Ectodermal cell (in vitro differentiated cells): ENCODE measurements around the gene SRF.

ENCODE experiments used
- H3K27ac ChIP-seq: 2 replicates; pipeline ENCODE4 v1.7.0; 2013; ENCODE audit warnings: mild to moderate bottlenecking, low read depth, low read length; ENCODE audit not compliant: insufficient read depth, poor library complexity, severe bottlenecking
- H3K27me3 ChIP-seq: 2 replicates; pipeline ENCODE4 v1.7.0; 2013; ENCODE audit warnings: mild to moderate bottlenecking, low read length; ENCODE audit not compliant: insufficient read depth, control insufficient read depth, poor library complexity, severe bottlenecking
- H3K36me3 ChIP-seq: one replicate; pipeline ENCODE4 v1.7.0; 2013; ENCODE audit warnings: low read length; ENCODE audit not compliant: control insufficient read depth, insufficient read depth
- H3K4me1 ChIP-seq: one replicate; pipeline ENCODE4 v1.7.0; 2013; ENCODE audit warnings: low read length; ENCODE audit not compliant: control insufficient read depth, insufficient read depth
- H3K4me3 ChIP-seq: 2 replicates; pipeline ENCODE4 v1.7.0; 2013; ENCODE audit warnings: low read depth, low read length, control low read depth; ENCODE audit not compliant: insufficient read depth
- H3K9me3 ChIP-seq: 2 replicates; pipeline ENCODE4 v1.7.0; 2013; ENCODE audit warnings: mild to moderate bottlenecking, low read length, moderate library complexity; ENCODE audit not compliant: control insufficient read depth
- WGBS, 2 experiments: methylation state at CpG; one replicate each; pipeline ENCODE4 v1.1.7; 2013; ENCODE audit warnings: missing lambda C conversion rate in 2 of 2; 5-methylcytosine and 5-hydroxymethylcytosine counted together

The SRF gene

GRCh38 chr6:43181942-43182860 is 11.1 kb downstream of the SRF start, which contains the start of gene CUL9:
Gene CUL9 (plus strand): TSS chr6:43182196. CDS start chr6:43184311, 2,115 bp downstream.
- Histone ChIP-seq H3K4me3 (peak within 1 kb of the TSS; percentile 72), H3K27me3 (no peaks in the 10 kb centered on the region), H3K36me3 (peaks cover 30% of the 10 kb centered on the region), H3K4me1 (peaks cover 6% of the 10 kb centered on the region), H3K27ac (peak within 1 kb of the TSS; percentile 55), H3K9me3 (no peaks in the 10 kb centered on the region)
- WGBS, 2 experiments, result 3 to 4% methylated on average over 51 of the region's 51 CpGs

GRCh38 chr6:43183441-43183840 is 12.4 kb downstream of the SRF start:
- peaks cover 31% of the 10 kb centered on the region for H3K36me3 ChIP-seq
- no peak overlapping the region for H3K4me3 ChIP-seq
- H3K27me3 ChIP-seq, result no peaks in the 10 kb centered on the region
- peaks cover 6% of the 10 kb centered on the region for H3K4me1 ChIP-seq
- no peak overlapping the region for H3K27ac ChIP-seq
- H3K9me3 ChIP-seq, result no peaks in the 10 kb centered on the region
- WGBS, 2 experiments, result 92 to 94% methylated on average over 4 of the region's 4 CpGs

GRCh38 chr6:43184268-43184985 is 13.4 kb downstream of the SRF start:
- no peak overlapping the region for H3K27ac ChIP-seq
- no peaks in the 10 kb centered on the region for H3K9me3 ChIP-seq
- H3K36me3 ChIP-seq, result peaks cover 21% of the 10 kb centered on the region
- peaks cover 6% of the 10 kb centered on the region for H3K4me1 ChIP-seq
- no peaks in the 10 kb centered on the region for H3K27me3 ChIP-seq
- no peak overlapping the region for H3K4me3 ChIP-seq
- 94 to 95% methylated on average over 21 of the region's 21 CpGs for WGBS, 2 experiments

- no peak overlapping the region for H3K4me3 ChIP-seq
- no peaks in the 10 kb centered on the region for H3K27me3 ChIP-seq
- 89 to 92% methylated on average over 5 of the region's 5 CpGs for WGBS, 2 experiments
- H3K27ac ChIP-seq, result no peak overlapping the region
- peaks cover 18% of the 10 kb centered on the region for H3K36me3 ChIP-seq
- H3K9me3 ChIP-seq, result no peaks in the 10 kb centered on the region
- peaks cover 6% of the 10 kb centered on the region for H3K4me1 ChIP-seq
These were observed 14.4 kb downstream of the SRF start for GRCh38 chr6:43185391-43185985.

GRCh38 chr6:43186019-43186418 is 14.9 kb downstream of the SRF start:
- H3K36me3 ChIP-seq, result peaks cover 18% of the 10 kb centered on the region
- H3K4me3 ChIP-seq, result no peak overlapping the region
- H3K9me3 ChIP-seq, result no peaks in the 10 kb centered on the region
- peaks cover 3% of the 10 kb centered on the region for H3K4me1 ChIP-seq
- H3K27ac ChIP-seq, result no peak overlapping the region
- no peaks in the 10 kb centered on the region for H3K27me3 ChIP-seq
- 97% methylated on average over 14 of the region's 14 CpGs for WGBS, 2 experiments

- 89 to 95% methylated on average over 4 of the region's 4 CpGs for WGBS, 2 experiments
- no peak overlapping the region for H3K4me3 ChIP-seq
These were observed 15.6 kb downstream of the SRF start for GRCh38 chr6:43186706-43187105.

GRCh38 chr6:43187821-43188220 is 16.8 kb downstream of the SRF start:
- Histone ChIP-seq H3K9me3 (no peaks in the 10 kb centered on the region), H3K4me1 (no peaks in the 10 kb centered on the region), H3K36me3 (peaks cover 18% of the 10 kb centered on the region), H3K27me3 (no peaks in the 10 kb centered on the region), H3K27ac (no peak overlapping the region), H3K4me3 (no peak overlapping the region)
- WGBS, 2 experiments, result 92 to 93% methylated on average over 7 of the region's 7 CpGs

More at GRCh38 chr6:43186706-43187105, 15.6 kb downstream of the SRF start:
- Histone ChIP-seq H3K36me3 (peaks cover 18% of the 10 kb centered on the region), H3K27me3 (no peaks in the 10 kb centered on the region), H3K9me3 (no peaks in the 10 kb centered on the region), H3K27ac (no peak overlapping the region), H3K4me1 (no peaks in the 10 kb centered on the region)

- no peaks in the 10 kb centered on the region for H3K4me1 ChIP-seq
- no peak overlapping the region for H3K4me3 ChIP-seq
- H3K36me3 ChIP-seq, result peaks cover 18% of the 10 kb centered on the region
These were observed 17.4 kb downstream of the SRF start for GRCh38 chr6:43188426-43188825.

GRCh38 chr6:43189776-43190304 is 18.8 kb downstream of the SRF start:
- H3K27ac ChIP-seq, result no peak overlapping the region
- 94 to 95% methylated on average over 6 of the region's 6 CpGs for WGBS, 2 experiments
- peaks cover 18% of the 10 kb centered on the region for H3K36me3 ChIP-seq
- no peaks in the 10 kb centered on the region for H3K4me1 ChIP-seq
- H3K9me3 ChIP-seq, result no peaks in the 10 kb centered on the region
- no peak overlapping the region for H3K4me3 ChIP-seq
- no peaks in the 10 kb centered on the region for H3K27me3 ChIP-seq

More at GRCh38 chr6:43188426-43188825, 17.4 kb downstream of the SRF start:
- Histone ChIP-seq H3K27me3 (no peaks in the 10 kb centered on the region), H3K27ac (no peak overlapping the region), H3K9me3 (no peaks in the 10 kb centered on the region)
- WGBS, 2 experiments, result 89 to 90% methylated on average over 10 of the region's 10 CpGs
